HK-2 (cell line): ENCODE data around the gene C12orf54.
"Not testable (repeated sequence)": the region's sequence is repeated elsewhere in the genome, so short reads cannot be mapped to it uniquely, and the experiment has no call there.

ENCODE experiments used
- DNase-seq: peaks from one replicate; pipeline ENCODE4 v3.0.0-alpha.2; 2018; ENCODE audit not compliant: unreplicated experiment

Gene C12orf54

GRCh38 chr12:48510111-48510510 lies 27.8 kb downstream of the C12orf54 start:
- DNase-seq, result no peak

GRCh38 chr12:48512855-48513254 lies 30.6 kb downstream of the C12orf54 start:
- no peak for DNase-seq

- no peak for DNase-seq
Observed at GRCh38 chr12:48514728-48515127, 32.4 kb downstream of the C12orf54 start.

- not testable (repeated sequence) for DNase-seq
Observed at GRCh38 chr12:48520381-48520780, 38.1 kb downstream of the C12orf54 start.

GRCh38 chr12:48525332-48525731 lies 43.0 kb downstream of the C12orf54 start, which contains the start of gene OR8S1:
Gene OR8S1, plus strand, starts transcription at chr12:48525632. Its CDS starts 0 bp downstream, at chr12:48525632.
- no peak for DNase-seq

- DNase-seq, result no peak
Observed at GRCh38 chr12:48527891-48528670, 45.8 kb downstream of the C12orf54 start.

GRCh38 chr12:48532601-48533000 lies 50.3 kb downstream of the C12orf54 start:
- DNase-seq, result no peak

GRCh38 chr12:48536602-48537001 lies 54.3 kb downstream of the C12orf54 start:
- no peak for DNase-seq

- DNase-seq, result peak; percentile 21
Observed at GRCh38 chr12:48542300-48542928, 60.1 kb downstream of the C12orf54 start.

- DNase-seq, result no peak
Observed at GRCh38 chr12:48545833-48546469, 63.7 kb downstream of the C12orf54 start.
